ENCODE measurements around the gene LIN37. TPM values are rescaled to one million over a fixed set of nuclear protein-coding genes. Genes with fewer than 3 reads are reported as not detected.

LIN37 gene
- total and polyA plus RNA-seq, 9 of the 15 experiments (the other 6 are each of a cell fraction or from before 2014, with no cell fraction given): 1.2 to 12.5 (median 8.6) TPM

GRCh38 chr19:35718345-35719041, 29.9 kb upstream of the LIN37 start (continued):
- TF ChIP-seq NKRF (IDR thresholded peaks at IDR 0.05; ENCODE audit: borderline replicate concordance) (peak; percentile 50; the same call in 1 of the 2 replicates), ZNF274 (IDR thresholded peaks at IDR 0.05; ENCODE audit: borderline replicate concordance, low read depth, low read length) (no peak), CCAR2 (IDR thresholded peaks at IDR 0.05; ENCODE audit: low read depth, low read length) (no peak), ELF1 (tag; IDR thresholded peaks at IDR 0.05) (no peak), EWSR1 (IDR thresholded peaks at IDR 0.05; ENCODE audit: borderline replicate concordance, low read depth, partially characterized antibody) (no peak), NCOA1 (IDR thresholded peaks at IDR 0.05; ENCODE audit: low read depth) (no peak), ZNF584 (CRISPR knock-in tag; IDR thresholded peaks at IDR 0.05; ENCODE audit: low read depth) (no peak), RBM25 (IDR thresholded peaks at IDR 0.05; ENCODE audit: low read depth, low read length, severe bottlenecking) (no peak), UBTF (IDR thresholded peaks at IDR 0.05; ENCODE audit: borderline replicate concordance in 1 of 2, low read depth in 2 of 2, low read length in 2 of 2) (no peak), ZBTB7A (IDR thresholded peaks at IDR 0.05; ENCODE audit: borderline replicate concordance, control insufficient read depth, low read depth, low read length) (no peak), POLR2AphosphoS2 (IDR thresholded peaks at IDR 0.05; ENCODE audit: low read length) (no peak), REST (IDR thresholded peaks at IDR 0.05; ENCODE audit: borderline replicate concordance) (no peak), REST (CRISPR knock-in tag; IDR thresholded peaks at IDR 0.05; ENCODE audit: low read depth) (no peak)

Measured in K562 (cell line).